Fibroblast of pulmonary artery (primary cell): ENCODE measurements around the gene KCNMB2.

Experiments used
- DNase-seq: peaks from one replicate; pipeline ENCODE4 v3.0.0-alpha.2; 2010; ENCODE audit warnings: low read depth
- H3K4me3 ChIP-seq: replicated peaks from 2 replicates; pipeline ENCODE4 v1.5.1; 2011; ENCODE audit warnings: low read depth, mild to moderate bottlenecking, control low read depth, low read length, moderate library complexity
- CTCF ChIP-seq: IDR thresholded peaks from 2 replicates; pipeline ENCODE4 v1.5.1; 2011; ENCODE audit warnings: mild to moderate bottlenecking, control low read depth, low read length, inconsistent platforms; ENCODE audit errors: missing control alignments

KCNMB2 gene

GRCh38 chr3:178568155-178568731, 32.0 kb downstream of the KCNMB2 start:
- no peak overlapping the region for H3K4me3 ChIP-seq
- DNase-seq = no peak
- no peak for TF ChIP-seq CTCF

- DNase-seq = no peak
- no peak overlapping the region for H3K4me3 ChIP-seq
- TF ChIP-seq CTCF = no peak
Observed at GRCh38 chr3:178568911-178569310, 32.7 kb downstream of the KCNMB2 start.

- TF ChIP-seq CTCF = no peak
- no peak for DNase-seq
- H3K4me3 ChIP-seq = no peak overlapping the region
Observed at GRCh38 chr3:178569826-178570225, 33.6 kb downstream of the KCNMB2 start.

- DNase-seq = no peak
- TF ChIP-seq CTCF = no peak
- H3K4me3 ChIP-seq = no peak overlapping the region
Observed at GRCh38 chr3:178583963-178584575, 47.8 kb downstream of the KCNMB2 start.

- DNase-seq = no peak
- no peak overlapping the region for H3K4me3 ChIP-seq
- TF ChIP-seq CTCF = no peak
Observed at GRCh38 chr3:178584722-178585380, 48.6 kb downstream of the KCNMB2 start.

- no peak for DNase-seq
- H3K4me3 ChIP-seq = no peak overlapping the region
- no peak for TF ChIP-seq CTCF
Observed at GRCh38 chr3:178585454-178585853, 49.2 kb downstream of the KCNMB2 start.
